ENCODE results near the gene PASK. TPM values are rescaled to one million over a fixed set of nuclear protein-coding genes. Genes with fewer than 3 reads are reported as not detected.
A peak's percentile ranks its signal among the peaks of the same experiment; 100 is the strongest.

The PASK gene
- total RNA-seq, 1 donor from 2014 or later: 5.8 TPM

DNA sequence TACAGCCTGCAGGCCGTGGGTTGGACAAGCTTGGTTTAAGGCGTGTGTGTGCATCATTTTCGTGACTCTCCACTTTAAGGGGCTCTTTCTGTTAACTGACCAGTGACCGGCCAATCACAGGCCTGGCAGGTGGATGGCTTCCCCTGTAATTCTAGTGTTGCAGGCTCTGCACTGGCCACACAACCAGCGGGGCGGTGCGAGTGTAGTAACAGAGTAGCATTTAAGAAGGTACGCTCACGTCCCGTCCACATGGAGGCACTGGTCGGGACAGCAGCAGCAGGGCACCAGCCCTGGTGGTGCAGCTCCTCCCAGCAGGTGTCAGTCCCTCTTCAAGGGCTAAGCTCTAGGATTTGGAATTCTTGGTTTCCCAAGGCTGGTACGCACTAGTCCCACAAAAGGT, 31.2 kb upstream of the PASK start:
- DNase-seq (ENCODE audit: low read depth in 2 of 2): no peak

DNA sequence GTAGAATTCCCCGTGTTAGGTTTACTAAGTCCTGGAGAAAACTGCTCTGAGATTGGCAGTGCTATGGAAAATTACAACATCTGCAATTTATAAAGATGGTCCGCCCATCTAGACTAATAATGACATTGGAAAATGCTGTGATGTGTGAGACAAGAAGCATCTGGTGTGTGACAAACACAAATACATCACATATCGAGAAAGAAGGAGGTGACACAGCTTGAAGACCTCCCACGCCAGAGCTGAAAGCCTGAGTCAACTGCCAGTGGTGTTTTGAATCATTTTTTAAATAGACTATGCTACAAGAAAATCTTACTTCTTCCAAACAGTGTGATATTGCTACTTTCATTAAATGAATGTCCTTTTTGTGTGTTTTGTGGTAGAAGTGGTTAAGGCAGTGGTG, 30.6 kb upstream of the PASK start:
- DNase-seq (ENCODE audit: low read depth in 2 of 2): no peak

DNA sequence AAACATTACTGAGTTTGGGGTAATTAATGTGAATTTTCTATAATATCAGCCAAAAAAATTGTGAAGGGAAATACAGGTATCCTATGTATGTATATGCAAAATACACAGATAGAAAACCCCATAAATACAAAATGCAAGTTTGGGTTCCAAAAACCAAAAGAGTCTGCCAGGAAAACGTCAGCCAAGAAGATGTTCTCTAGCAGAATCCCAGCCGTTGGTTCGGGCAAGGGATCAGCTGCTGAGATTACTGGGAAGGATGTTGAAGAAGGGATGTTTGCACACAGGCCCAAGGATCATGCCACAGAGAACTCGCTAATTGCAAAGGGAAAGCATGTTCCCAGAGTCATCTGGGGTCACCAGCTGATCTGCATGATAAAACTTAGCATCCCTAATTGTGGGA, 29.7 kb upstream of the PASK start:
- no peak for DNase-seq (ENCODE audit: low read depth in 2 of 2)

DNA sequence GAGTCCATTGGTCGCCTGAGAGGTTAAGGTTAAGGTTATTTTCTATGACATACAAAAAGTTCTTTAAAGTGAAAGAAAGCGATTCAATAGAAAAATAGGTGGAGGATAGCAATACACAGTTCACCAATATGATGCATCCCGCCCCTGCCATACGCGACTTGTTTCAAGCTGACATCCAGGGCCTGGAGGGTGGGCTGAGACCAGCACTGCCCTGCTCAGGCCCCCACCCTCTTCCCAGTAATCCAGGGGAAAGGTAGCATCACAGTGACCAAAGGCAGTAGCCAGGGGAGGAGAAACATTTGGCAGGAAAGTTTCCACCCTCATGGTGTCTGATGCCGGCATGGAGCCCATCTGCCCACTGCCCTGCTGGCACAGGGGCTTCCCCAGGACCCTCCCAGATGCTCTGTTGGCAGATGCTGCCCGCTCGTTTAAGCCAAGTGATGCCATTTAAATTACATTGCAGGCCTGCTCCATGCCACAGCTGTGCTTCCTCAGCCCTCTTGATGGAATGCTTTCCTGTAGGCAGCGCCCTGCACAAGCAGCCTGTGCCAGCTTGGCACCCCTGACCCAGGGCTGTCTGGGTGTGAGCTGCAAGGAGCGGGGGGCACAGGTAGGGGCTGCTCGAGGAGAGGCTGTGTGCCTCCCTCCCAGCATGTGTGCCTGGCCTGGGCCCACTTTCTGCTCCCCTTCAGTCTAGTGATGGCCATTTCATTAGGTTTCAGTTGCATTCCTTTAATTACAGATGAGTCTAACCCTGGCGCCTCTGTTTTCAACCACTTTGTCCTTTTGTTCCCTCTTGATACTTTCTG, 28.5 kb upstream of the PASK start:
- no peak for DNase-seq (ENCODE audit: low read depth in 2 of 2)

DNA sequence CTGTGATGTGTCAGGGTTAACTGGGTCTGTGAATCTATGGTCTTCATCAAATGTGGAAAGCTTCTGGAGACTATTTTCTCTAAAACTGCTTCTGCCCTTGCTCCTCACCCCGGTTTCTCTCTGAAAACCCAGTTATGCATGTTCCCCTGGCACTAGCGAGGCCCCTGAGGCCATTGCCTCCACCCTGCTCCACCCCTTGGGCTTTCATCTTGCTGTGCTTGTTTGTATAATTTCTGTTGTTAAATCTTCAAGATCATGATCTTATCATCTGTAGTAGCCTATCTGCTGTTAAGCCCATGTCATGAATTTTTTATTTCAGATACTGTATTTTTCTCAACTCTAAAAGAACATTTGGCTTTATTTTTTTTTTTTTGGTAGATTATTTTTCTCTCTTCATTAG, 24.3 kb upstream of the PASK start:
- DNase-seq (ENCODE audit: low read depth in 2 of 2): no peak

DNA sequence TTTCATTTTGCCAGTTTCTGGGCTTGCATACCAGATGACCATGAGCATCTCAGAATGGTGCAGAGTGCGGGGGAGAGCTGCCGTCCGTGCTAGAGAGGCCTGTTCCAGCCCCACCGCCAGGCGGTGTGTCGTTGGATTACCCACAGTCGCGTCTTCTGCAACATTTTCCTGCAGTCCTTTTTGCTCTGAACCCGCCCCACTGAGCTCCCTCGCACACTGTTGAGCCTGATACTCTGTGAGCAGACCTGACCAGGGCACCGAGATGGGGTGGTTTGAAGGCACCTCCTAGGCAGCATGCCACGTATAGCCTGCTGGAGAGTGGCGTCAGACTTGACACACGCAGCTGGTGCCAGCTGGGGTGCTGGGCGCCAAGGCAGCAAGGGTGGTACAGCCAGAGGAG, 19.1 kb upstream of the PASK start:
- DNase-seq (ENCODE audit: low read depth in 2 of 2): no peak

DNA sequence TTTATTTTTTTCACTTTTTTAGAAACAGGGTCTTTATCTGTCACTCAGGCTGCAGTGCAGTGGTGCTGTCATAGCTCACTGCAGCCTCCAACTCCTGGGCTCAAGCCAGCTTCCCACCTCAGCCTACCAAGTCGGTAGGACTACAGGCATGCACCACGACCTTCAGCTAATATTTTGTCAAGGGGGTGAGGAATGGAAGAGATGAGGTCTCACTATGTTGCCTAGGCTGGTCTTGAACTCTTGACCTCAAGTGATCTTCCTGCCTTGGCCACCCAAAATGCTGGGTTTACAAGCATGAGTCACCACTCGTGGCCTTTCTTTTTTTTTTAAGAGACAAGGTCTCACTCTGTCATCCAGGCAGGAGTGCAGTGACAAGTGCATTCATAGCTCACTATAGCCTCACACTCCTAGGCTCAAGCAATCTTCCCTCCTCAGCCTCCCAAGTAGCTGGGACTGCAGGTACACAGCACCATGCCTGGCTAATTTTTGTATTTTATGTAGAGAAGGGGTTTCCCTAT, 14.4 kb upstream of the PASK start:
- no peak for DNase-seq (ENCODE audit: low read depth in 2 of 2)

DNA sequence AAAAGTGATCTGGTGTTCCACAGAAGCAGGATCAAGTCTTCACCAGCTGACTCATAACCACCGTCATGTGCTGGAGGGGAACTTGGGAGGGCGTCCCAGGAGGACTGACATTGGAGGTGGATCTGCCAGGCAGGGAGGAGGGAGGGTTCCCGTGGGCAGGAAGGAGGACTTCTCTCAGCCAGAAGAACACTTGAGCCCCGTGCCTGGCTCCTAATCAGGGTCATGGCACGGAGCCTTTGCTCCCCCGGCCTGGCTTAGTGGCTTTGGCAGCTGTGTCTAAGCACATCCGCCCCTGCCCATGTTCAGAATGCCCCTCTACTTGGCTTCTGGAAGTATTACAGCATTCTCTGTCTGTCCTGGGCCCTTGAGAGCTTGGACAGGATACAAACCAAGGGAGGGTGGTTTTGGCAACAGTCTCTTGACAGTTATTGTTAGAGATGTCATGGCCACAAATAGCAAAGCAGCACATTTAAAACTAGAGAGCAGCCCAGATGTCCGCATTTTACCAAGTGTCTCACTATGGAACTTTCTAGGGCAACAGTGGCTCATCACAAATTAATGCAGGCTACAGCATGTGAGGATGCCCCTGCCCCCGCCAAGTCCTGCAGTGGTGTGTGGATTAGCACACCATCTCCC, 12.5 kb upstream of the PASK start:
- DNase-seq (ENCODE audit: low read depth in 2 of 2): peak in 1 of 2 donors; percentile 29

DNA sequence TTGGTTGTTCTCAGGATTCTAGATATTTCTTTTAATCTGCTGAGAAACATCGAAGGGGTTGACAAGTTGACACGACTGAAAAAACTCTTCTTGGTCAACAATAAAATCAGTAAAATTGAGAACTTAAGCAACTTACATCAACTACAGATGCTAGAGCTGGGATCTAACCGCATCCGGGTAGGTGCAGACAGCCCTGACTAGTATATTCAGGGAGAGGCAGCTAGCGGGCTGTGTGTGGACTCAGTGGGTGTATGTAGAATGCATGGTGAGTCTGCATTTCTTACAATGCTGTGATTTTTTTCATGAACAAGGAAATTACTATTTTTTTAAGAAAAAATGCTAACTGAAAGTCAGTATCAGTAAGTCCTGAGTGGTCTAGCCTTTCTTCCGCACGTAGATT, 11.0 kb upstream of the PASK start:
- no peak for DNase-seq (ENCODE audit: low read depth in 2 of 2)

DNA sequence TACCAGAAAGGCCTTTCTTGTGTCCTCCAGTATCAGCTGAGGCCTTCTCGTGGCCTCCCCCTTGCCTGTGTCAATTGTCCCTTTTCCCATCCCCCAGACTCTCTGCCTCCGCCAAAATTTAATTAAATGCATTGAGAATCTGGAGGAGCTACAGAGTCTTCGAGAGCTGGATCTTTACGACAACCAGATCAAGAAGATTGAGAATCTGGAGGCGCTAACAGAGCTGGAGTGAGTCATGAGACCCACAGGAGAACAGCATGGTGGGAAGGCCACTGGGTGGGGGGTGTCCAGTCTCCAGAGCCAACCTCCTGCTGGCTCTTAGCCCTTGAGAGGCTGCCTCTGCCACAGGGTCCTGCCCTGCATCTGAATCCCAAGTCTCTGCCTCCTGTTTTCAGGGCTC, 9.8 kb upstream of the PASK start:
- DNase-seq (ENCODE audit: low read depth in 2 of 2): no peak

DNA sequence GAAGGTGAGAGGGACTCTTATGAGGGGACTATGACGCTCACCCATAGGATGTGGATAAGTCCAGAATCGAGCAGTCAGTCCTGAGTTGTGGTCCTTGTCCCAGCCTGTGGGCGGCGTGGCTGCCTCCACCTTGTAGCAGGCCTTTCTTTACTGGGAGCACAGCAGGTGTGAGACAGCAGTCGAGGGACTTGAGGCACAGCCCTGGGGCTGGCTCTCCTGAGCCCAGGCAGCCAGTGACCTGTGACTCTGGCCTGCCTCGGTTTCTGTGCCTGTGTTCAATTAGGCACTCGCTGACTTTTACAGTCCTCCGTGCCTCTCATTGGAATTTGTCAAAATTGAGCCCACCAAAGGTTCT, 9.3 kb upstream of the PASK start:
- no peak for DNase-seq (ENCODE audit: low read depth in 2 of 2)

DNA sequence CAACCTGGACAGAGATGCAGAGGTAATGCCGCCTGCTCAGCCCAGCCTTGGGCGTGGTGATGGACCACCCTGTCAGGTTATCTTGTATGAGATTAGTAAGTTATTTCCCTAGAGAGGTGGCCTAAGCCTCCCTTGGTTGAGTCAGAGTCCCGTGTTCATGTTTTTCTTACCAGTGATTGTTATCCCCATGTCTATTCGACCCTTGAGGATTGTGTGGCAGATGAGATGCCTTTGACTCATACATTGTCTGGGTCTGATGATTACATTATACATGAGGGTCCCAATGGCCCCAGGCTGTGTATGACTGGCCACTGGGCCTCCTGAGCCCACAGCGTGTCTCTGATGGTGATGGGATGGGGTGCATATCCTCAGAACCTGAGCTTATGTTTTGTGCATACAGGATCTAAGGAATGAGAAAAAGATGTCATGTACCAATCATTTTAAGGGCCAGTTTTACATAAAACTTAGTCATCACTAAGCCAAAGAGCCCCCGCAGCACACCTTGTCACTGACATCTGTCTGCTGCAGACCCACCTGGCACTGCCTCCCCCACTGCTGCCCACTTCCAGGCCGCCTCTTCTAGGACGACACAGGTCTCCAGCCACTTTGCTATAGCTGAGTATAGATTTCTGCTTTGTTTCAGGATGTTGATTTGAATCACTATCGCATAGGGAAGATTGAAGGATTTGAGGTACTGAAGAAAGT, 8.7 kb upstream of the PASK start:
- peak in 1 of 2 donors; percentile 71 for DNase-seq (ENCODE audit: low read depth in 2 of 2)

DNA sequence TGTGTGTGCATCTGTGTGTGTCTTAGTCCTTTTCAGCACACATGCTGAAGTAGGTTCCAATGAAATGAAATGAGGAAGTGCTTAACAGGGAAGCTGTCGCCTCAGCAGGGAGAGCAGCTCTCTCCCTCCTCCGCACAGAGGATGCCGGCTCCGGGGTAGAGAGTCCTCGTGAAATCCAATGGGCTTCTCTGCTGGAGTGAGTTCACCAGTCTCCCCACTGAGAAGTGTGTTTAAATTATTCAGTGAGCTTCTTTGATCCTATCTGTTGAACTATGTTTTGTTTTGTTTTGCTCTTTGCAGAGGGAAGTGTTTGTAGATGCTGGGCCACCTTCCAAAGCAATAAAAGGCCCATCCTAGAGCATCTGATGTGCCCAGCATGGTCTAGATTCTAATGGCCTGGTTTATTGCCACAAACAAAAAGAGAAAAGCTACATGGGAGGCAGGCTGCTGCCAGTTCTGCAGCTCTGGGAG, 7.7 kb upstream of the PASK start:
- DNase-seq (ENCODE audit: low read depth in 2 of 2): no peak

DNA sequence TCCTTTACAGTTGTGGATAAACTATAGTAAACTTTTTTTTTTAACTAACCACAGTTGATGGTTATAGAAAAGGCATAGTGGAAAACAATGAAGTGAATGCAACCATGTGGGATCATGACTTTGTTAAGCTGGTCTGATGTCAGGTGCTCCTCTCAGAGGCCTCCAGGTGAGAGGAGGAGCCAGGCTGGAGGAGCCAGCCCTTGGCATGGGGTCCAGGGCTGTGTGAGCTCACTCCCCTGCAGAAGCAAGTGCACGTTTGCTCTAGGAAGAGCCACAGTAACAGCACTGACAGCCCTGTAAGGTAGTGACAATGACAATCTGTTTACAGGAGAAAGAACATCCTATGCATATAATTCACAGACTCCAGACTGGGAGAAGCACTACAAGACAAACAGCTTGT, 6.7 kb upstream of the PASK start:
- DNase-seq (ENCODE audit: low read depth in 2 of 2): no peak

DNA sequence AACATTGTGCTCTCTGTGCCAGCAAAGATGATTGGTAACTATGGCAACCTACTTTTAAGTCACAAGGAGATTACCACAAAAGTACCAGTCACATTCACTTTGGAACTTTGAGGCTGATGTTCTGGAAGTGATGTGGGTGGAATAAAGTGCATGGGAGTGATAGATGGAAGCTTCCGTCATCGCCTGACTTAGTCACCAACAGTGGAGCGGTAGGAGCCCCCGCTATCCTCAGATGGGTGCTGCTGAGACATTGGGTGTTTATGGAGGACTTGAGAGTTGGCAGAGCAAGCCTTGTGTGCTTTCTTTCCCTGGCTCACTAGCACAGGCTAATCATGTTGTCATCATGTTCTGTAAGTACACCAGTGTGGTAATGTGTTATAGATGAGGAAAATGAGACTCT, 5.6 kb upstream of the PASK start:
- DNase-seq (ENCODE audit: low read depth in 2 of 2): no peak

DNA sequence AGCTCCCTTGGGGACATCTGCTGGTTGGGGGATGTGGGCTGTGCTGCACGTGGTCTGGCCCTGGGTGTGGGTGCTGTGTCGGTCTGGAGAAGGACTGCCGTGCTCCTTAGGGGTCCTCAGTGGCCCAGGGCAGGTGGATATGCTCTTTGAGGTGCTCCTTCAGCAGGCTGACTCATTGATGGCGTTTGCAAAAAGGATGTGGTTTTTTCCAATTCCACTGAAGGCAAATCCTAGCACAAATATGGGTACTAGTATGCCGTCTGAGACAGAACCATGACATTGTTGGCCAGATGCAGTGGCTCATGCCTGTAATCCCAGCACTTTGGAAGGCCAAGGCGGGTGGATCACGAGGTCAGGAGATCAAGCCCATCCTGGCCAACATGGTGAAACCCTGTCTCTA, 4.3 kb upstream of the PASK start:
- no peak for DNase-seq (ENCODE audit: low read depth in 2 of 2)

DNA sequence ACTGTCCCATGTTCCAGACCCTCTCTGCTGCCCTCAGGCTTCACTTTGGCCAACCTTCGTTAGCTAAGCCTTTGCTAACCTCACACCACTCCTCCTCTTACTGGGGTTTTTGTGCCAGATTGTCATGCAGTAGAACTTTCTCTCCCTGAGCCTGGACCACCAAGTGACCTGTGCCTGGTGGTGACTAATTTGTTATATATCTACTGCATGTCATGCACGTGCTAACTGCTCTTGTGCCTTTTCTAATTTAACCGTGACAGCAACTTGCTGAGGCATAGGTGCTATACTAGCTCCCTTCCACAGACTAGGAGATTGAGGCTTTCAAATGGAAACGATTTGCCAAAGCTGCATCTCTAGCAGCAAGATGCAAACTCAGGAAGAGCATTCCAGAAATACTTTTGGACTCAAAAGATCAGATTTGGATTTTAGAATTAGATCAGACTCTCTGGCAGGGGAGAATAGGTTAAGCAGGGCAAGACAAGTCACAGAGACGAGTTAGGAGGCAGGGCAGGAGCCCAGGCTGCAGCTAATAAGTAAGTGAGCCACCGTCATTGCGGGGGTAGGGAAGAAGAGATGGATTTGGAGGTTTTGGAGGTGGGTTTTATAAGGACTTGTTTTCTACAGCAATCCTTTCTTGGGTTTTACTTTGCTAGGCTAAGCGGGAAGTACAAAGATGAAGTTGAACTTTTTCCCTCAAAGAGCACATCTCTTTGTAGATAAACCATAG, 2.8 kb upstream of the PASK start:
- no peak for DNase-seq (ENCODE audit: low read depth in 2 of 2)

DNA sequence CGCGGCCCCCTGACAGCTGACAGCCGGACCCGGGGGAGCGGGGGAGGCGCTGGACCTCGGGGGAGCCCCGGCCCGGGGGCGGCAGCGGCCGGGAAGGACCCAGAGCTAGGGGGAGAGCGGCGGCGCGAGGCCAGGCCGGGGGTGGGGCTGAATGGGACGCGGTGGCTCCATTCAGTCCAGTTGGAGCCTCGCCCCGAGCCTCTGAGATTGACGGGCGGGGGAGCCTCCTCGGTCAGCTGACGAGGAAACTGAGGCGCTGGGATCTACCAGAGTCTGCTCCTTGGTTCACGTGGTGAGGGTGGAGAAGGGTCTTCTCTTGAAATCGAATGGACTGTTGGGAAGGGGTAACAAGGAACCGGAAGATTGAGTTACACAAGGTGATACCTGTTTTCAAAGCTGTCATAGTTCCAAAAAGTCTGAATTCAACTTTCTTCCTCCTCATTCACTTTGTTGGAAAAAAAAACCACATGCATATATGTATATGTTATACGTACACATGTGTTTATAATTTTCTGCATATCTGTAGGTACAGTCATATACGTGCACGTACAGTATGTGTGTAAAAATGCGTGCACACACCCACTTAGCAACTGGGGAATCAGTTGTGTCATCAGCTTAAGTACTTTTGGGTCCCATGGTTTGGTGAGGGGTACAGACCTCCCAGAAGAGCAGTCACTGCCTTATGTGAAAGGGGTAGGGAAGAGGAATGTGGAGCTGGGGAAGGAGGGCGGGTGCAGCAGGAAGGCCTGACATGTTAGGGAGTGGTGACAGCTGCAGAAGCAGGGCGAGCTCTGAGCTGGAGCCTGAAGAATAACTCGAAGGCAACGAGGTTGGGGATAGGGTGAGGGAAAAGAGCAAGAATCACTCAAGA, 1.6 kb upstream of the PASK start:
- DNase-seq (ENCODE audit: low read depth in 2 of 2): no peak

DNA sequence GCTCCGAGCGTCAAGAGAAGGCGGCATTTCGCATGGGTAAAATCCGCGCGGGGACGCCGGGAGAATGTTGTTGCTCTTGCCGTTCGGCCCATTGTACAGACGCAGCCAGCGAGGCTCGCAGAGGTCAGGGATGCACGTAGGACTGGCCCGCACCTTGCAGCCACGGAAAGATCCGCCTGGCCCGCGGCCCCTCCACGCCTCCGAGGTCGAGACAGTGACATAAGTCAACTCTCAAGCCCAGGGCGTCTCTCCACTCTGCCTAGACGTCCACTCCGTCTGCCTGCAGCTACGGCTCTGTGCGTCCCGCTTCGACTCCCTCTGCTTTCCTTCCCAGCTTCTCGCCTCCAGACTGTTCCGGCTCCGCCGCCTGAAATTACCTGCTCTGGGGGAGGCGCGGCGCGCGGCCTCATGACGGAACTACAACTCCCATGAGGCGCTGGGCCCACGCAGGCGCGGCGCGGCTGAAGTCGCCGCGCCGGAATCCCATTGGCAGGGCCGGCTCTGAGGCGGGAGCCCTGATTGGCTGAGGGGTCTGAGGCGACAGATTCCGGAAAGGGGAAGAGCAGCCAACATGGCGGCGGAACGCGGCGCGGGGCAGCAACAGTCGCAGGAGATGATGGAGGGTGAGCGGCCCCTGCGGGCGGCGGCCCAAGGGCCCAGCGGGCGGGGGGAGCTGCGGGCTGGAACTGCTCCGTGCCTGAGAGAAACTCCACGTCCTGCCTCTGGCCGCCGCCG, 820 bp upstream of the PASK start, which contains the start of gene PPP1R7:
Gene PPP1R7, plus strand, starts transcription at position 543 of the 735 bp plus-strand sequence. Its CDS starts 29 bp downstream, at position 572.
- peak; percentile 87 to 95 for DNase-seq (ENCODE audit: low read depth in 2 of 2)

DNA sequence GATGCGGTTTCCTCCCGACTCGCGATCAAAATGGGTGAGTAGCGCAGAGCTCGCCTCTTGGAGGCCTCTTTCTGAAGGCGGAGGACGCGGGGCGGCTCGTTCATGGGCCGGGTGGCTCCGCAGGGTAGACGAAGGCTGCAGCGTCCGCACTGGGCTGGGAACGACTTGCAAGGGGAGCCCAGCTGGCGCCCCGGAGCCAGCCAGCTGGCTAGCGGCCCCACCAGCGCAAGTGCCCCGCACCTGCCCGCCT, 328 bp upstream of the PASK start:
- no peak for DNase-seq (ENCODE audit: low read depth in 2 of 2)
